HEK293T (cell line): ENCODE data around the gene PRKCE.

Experiments
- CTCF ChIA-PET: fragments of 350-600 bp; formaldehyde crosslinking; extraction: SDS; loops from one replicate; lab custom pipeline; 2021; ENCODE audit warnings: antibody characterized with exemption, inconsistent platforms; lab: Yijun Ruan, JAX
- POLR2A ChIA-PET: fragments of 350-600 bp; formaldehyde crosslinking; extraction: SDS; loops from one replicate; lab custom pipeline; 2020; ENCODE audit warnings: antibody characterized with exemption, inconsistent platforms; lab: Yijun Ruan, JAX
- DNase-seq: peaks from one replicate; pipeline ENCODE4 v3.0.0; 2012; ENCODE audit warnings: mixed read lengths; ENCODE audit errors: extremely low spot score
- ARNT ChIP-seq: fragments of 450-650 bp; IDR thresholded peaks from 2 replicates; pipeline ENCODE4 v1.6.1; 2017; ENCODE audit warnings: mild to moderate bottlenecking
- BHLHE40 ChIP-seq: fragments of 450-650 bp; IDR thresholded peaks from 2 replicates; pipeline ENCODE4 v1.6.1; 2016; ENCODE audit warnings: mild to moderate bottlenecking, moderate library complexity, borderline replicate concordance
- CTBP1 ChIP-seq: fragments of 450-650 bp; IDR thresholded peaks from 2 replicates; pipeline ENCODE4 v1.6.1; 2016; ENCODE audit warnings: borderline replicate concordance
- ELF4 ChIP-seq: fragments of 450-650 bp; IDR thresholded peaks from 2 replicates; pipeline ENCODE4 v1.6.1; 2017; ENCODE audit warnings: antibody characterized with exemption
- FOXA1 ChIP-seq: fragments of 450-650 bp; IDR thresholded peaks from 2 replicates; pipeline ENCODE4 v1.6.1; 2016; ENCODE audit warnings: mild to moderate bottlenecking
- FOXK2 ChIP-seq: fragments of 450-650 bp; IDR thresholded peaks from 2 replicates; pipeline ENCODE4 v1.6.1; 2016; ENCODE audit warnings: mild to moderate bottlenecking
- FOXM1 ChIP-seq: fragments of 450-650 bp; IDR thresholded peaks from 2 replicates; pipeline ENCODE4 v1.6.1; 2017; ENCODE audit warnings: mild to moderate bottlenecking, borderline replicate concordance
- HDGF ChIP-seq: fragments of 450-650 bp; IDR thresholded peaks from 2 replicates; pipeline ENCODE4 v1.6.1; 2017; ENCODE audit warnings: antibody characterized with exemption, borderline replicate concordance
- L3MBTL2 ChIP-seq: fragments of 450-650 bp; conservative IDR thresholded peaks from 2 replicates; pipeline ENCODE4 v1.6.1; 2016; ENCODE audit warnings: mild to moderate bottlenecking
- LEF1 ChIP-seq: fragments of 450-650 bp; IDR thresholded peaks from 2 replicates; pipeline ENCODE4 v1.6.1; 2017; ENCODE audit warnings: mild to moderate bottlenecking, borderline replicate concordance
- NFRKB ChIP-seq: fragments of 450-650 bp; IDR thresholded peaks from 2 replicates; pipeline ENCODE4 v1.6.1; 2016; ENCODE audit warnings: mild to moderate bottlenecking, moderate library complexity
- SP1 ChIP-seq: fragments of 450-650 bp; IDR thresholded peaks from 2 replicates; pipeline ENCODE4 v1.6.1; 2017
- SUZ12 ChIP-seq: fragments of 450-650 bp; IDR thresholded peaks from 2 replicates; pipeline ENCODE4 v1.6.1; 2016; ENCODE audit warnings: mild to moderate bottlenecking
- TARDBP ChIP-seq: fragments of 450-650 bp; IDR thresholded peaks from 2 replicates; pipeline ENCODE4 v1.6.1; 2016
- ZNF384 ChIP-seq: fragments of 450-650 bp; IDR thresholded peaks from 2 replicates; pipeline ENCODE4 v1.6.1; 2016
- TF ChIP-seq, protein P1 (sequence below): fragments of 450-650 bp; IDR thresholded peaks from 2 replicates; pipeline ENCODE4 v1.6.1; 2016

Gene PRKCE

DNA sequence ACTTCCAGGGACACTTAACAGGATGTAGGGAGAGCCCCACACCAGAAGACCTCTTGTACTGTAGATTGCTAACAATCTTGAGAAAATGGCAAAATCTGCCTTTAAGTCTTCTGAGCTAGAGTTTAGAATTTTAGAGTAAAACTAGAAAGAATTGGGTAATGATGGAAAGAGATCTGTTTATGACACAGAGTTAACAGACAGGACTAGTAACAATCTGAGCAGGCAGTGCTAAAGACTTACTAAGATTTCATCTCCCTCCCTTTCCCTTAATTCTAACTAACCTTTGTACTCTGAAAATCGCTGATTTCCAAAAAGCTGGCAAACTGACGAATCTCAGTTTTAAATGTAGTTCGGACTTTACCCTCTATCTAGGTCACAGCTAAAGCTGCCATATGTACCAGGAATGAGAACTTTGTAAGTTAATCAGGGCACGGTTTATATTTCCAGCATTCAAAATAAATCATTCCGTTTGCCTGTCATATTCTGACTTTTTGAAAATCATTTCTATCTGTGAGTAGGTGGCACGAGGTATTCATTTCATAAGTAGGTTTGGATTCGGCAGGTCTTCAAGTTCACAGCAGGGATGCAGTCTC is 389.2 kb downstream of the PRKCE start:
- POLR2A ChIA-PET, result no interaction called here

DNA sequence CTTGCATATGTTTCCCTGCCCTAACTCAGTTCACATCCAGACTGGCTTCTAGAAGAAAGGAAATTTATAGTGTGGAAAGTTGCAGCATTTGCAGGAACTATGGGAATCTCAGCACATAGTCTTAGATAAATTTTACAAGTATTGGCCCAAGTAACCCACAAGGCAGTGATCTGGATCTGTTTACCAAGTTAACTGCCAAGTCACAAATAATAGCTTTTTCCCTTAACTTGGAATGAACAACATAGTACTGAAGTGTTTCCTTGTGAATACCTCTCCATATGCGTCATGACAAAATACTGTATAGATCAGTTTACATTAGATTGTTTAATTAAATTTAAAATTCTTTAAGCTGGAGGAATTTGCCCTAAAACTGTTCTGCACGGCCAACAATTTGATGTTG is 390.0 kb downstream of the PRKCE start:
- ChIA-PET POLR2A (no interaction called here), CTCF (no interaction called here)
- TF ChIP-seq SP1 (no peak), CTBP1 (no peak), LEF1 (no peak), FOXA1 (no peak), BHLHE40 (no peak), ARNT (no peak), ZNF384 (no peak), FOXK2 (no peak), HDGF (no peak), TARDBP (no peak), NFRKB (no peak), FOXM1 (no peak), SUZ12 (no peak), L3MBTL2 (no peak), ELF4 (no peak)
- TF ChIP-seq, protein P1, sequence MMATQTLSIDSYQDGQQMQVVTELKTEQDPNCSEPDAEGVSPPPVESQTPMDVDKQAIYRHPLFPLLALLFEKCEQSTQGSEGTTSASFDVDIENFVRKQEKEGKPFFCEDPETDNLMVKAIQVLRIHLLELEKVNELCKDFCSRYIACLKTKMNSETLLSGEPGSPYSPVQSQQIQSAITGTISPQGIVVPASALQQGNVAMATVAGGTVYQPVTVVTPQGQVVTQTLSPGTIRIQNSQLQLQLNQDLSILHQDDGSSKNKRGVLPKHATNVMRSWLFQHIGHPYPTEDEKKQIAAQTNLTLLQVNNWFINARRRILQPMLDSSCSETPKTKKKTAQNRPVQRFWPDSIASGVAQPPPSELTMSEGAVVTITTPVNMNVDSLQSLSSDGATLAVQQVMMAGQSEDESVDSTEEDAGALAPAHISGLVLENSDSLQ, result no peak
- DNase-seq, result no peak

More for the DNA sequence above, 389.2 kb downstream of the PRKCE start:
- DNase-seq, result no peak
- CTCF ChIA-PET, result no interaction called here
- TF ChIP-seq CTBP1 (no peak), TARDBP (no peak), NFRKB (no peak), L3MBTL2 (no peak), FOXM1 (no peak), ELF4 (no peak), LEF1 (no peak), ZNF384 (no peak), HDGF (no peak), FOXK2 (no peak), SUZ12 (no peak), BHLHE40 (no peak), SP1 (no peak)

DNA sequence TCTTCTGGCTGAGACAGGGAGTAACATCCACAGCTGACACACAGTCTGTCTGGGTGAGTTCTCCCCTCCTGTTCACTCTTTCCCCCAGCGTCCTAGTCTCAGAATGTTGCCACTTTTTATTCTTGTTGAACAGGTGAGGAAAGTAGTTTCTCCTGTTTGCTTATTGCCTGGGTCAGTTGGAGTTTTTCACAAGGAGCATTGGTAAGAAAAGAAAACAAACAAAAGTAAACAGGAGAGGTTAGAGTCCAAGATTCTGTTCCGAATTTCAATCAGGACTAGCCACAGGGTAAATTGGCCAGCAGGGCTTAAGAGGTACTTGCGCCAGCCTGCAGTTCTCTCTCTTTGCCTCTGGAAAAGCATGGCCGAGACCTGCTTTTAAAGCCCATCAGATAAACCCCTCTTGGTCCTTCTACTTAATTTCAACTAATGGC is 390.7 kb downstream of the PRKCE start:
- POLR2A ChIA-PET, result no interaction called here
- no peak for TF ChIP-seq LEF1
- no peak for TF ChIP-seq FOXA1
- TF ChIP-seq NFRKB, result no peak
- TF ChIP-seq BHLHE40, result no peak
- TF ChIP-seq L3MBTL2, result no peak
- TF ChIP-seq CTBP1, result no peak
- no peak for TF ChIP-seq TARDBP
- DNase-seq, result no peak
- CTCF ChIA-PET, result interaction anchor here (0.7 kb wide), 1 partner anchor 627 kb away, joined by 4 read pairs; no protein-coding TSS in a partner anchor

DNA sequence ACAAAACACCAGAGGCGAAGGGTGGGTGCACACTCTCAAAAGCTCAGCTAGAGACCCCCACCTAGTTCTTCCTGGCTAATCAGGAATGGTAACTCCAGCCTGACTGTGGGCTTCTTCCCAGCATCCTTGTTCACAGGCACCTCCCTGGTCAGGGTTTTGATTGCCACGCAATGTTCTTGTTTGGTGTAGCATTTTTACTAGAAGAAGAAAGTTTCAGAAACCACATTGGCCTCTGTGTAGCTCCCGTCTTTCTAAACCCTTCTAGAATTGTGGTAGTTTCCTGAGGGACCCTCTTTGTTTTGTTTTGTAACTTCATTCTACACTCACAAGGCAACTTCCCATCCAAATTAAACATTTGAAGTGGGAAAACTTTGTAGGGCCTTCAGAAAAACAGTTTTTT is 391.2 kb downstream of the PRKCE start:
- no peak for DNase-seq
- POLR2A ChIA-PET, result no interaction called here
- CTCF ChIA-PET, result interaction anchor here (0.7 kb wide), 1 partner anchor 627 kb away, joined by 4 read pairs; no protein-coding TSS in a partner anchor
- no peak for TF ChIP-seq CTBP1

DNA sequence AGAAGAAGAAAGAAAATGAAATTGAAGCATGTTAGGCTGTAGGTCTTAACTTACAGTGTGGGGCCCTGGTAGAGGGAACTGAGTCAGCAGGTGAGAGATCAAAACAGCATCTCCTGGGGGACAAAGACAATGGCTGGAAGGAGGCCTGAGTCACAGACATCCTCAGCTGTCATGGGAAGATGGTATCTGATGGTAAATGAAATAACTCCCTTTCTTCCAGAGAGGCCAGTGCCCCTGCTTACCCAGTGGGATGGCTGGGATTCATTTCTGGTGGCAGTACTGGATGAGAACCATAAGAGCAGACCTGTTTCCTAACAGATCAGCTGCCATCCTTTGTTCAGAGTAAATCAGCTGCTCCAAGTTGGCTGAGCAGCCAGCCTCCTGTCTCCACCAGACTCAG is 394.4 kb downstream of the PRKCE start:
- ChIA-PET CTCF (interaction anchor here (0.6 kb wide), 1 partner anchor 503 kb away, joined by 3 read pairs; no protein-coding TSS in a partner anchor), POLR2A (no interaction called here)
- no peak for TF ChIP-seq L3MBTL2
- no peak for TF ChIP-seq BHLHE40
- TF ChIP-seq, protein P1, result no peak
- TF ChIP-seq SUZ12, result no peak
- no peak for TF ChIP-seq ARNT
- TF ChIP-seq SP1, result no peak
- TF ChIP-seq HDGF, result no peak
- no peak for TF ChIP-seq TARDBP
- TF ChIP-seq ELF4, result no peak
- no peak for TF ChIP-seq ZNF384
- TF ChIP-seq CTBP1, result no peak
- no peak for TF ChIP-seq NFRKB
- no peak for TF ChIP-seq FOXM1
- no peak for TF ChIP-seq LEF1
- TF ChIP-seq FOXA1, result no peak
- TF ChIP-seq FOXK2, result no peak
- no peak for DNase-seq

DNA sequence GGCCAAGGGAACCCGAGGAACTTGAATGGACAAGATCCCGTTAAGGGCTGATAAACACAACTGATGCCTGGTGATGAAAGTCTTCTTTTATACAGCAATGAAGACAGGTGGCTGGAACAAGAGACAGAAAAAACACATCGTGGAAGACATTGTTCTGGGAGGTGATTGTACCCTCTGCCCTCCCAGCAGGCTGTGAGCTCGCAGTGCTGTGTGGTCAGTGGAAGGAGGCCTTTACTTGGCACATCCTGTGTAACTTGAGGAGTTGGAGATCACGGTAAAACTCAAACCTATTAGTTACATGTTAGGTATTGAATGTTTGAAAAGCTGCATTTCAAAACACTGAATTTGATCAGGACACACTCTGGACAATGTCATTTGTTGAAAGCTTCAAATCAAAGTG is 395.8 kb downstream of the PRKCE start:
- DNase-seq, result no peak
- TF ChIP-seq SP1, result no peak
- TF ChIP-seq ARNT, result no peak
- no peak for TF ChIP-seq L3MBTL2
- ChIA-PET CTCF (no interaction called here), POLR2A (no interaction called here)

DNA sequence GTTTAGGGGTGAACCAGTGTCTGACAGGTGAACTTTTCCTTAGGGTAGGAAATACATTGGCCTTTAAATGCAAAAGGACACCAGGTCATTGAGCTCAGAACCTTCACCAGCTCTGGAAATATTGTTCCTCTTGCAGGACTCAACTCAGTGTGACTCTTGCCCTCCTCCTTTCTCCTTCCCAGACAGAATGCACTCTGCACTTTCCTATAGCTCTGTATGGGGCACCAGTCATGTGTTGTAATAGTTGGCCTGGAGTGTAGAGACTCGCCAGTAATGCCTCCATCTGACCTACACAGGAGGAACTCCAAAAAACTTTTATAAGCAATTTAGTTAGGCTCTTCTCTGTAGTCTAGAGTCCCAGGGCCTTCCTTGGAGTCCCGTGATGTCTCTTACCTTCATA is 397.2 kb downstream of the PRKCE start:
- TF ChIP-seq, protein P1, result no peak
- TF ChIP-seq NFRKB (no peak), ARNT (no peak), HDGF (no peak), LEF1 (no peak), L3MBTL2 (no peak), ELF4 (no peak), SP1 (no peak), CTBP1 (no peak), SUZ12 (no peak), FOXK2 (no peak), TARDBP (no peak), FOXM1 (no peak), ZNF384 (no peak), BHLHE40 (no peak), FOXA1 (no peak)
- ChIA-PET POLR2A (no interaction called here), CTCF (no interaction called here)
- DNase-seq, result no peak
